Limb (tissue), 2 donors: ENCODE measurements around the gene FOXO6.
"Not testable (repeated sequence)": the region's sequence is repeated elsewhere in the genome, so short reads cannot be mapped to it uniquely, and the experiment has no call there.

Source experiments
- DNase-seq, 2 donors: peaks; one replicate each; pipeline ENCODE4 v3.0.0-alpha.2; 2016; ENCODE audit errors: extremely low spot score in 2 of 2

FOXO6 gene

GRCh38 chr1:41328780-41329640 is 32.2 kb upstream of the FOXO6 start:
- no peak for DNase-seq

- no peak for DNase-seq
Observed at GRCh38 chr1:41329662-41330587, 31.3 kb upstream of the FOXO6 start.

GRCh38 chr1:41330588-41331545 is 30.4 kb upstream of the FOXO6 start:
- no peak for DNase-seq

GRCh38 chr1:41331546-41331917 is 29.7 kb upstream of the FOXO6 start:
- DNase-seq: no peak

GRCh38 chr1:41332161-41332560 is 29.1 kb upstream of the FOXO6 start:
- DNase-seq: not testable (repeated sequence)

- DNase-seq: no peak
Observed at GRCh38 chr1:41333146-41333784, 28.0 kb upstream of the FOXO6 start.

GRCh38 chr1:41338820-41339219 is 22.4 kb upstream of the FOXO6 start:
- no peak for DNase-seq

GRCh38 chr1:41340655-41341364 is 20.4 kb upstream of the FOXO6 start:
- DNase-seq: no peak

GRCh38 chr1:41341365-41341683 is 19.9 kb upstream of the FOXO6 start:
- DNase-seq: no peak

- DNase-seq: no peak
Observed at GRCh38 chr1:41341772-41342562, 19.3 kb upstream of the FOXO6 start.

GRCh38 chr1:41342774-41343355 is 18.4 kb upstream of the FOXO6 start:
- no peak for DNase-seq

- no peak for DNase-seq
Observed at GRCh38 chr1:41343790-41344699, 17.2 kb upstream of the FOXO6 start.

- no peak for DNase-seq
Observed at GRCh38 chr1:41344708-41345159, 16.5 kb upstream of the FOXO6 start.

- DNase-seq: no peak
Observed at GRCh38 chr1:41345434-41346075, 15.7 kb upstream of the FOXO6 start.

- DNase-seq: no peak
Observed at GRCh38 chr1:41347276-41347675, 14.0 kb upstream of the FOXO6 start.

GRCh38 chr1:41348394-41348793 is 12.8 kb upstream of the FOXO6 start:
- no peak for DNase-seq

GRCh38 chr1:41349361-41350054 is 11.7 kb upstream of the FOXO6 start:
- no peak for DNase-seq
